SK-N-SH (cell line): ENCODE measurements around the gene BICD2.

Experiments
- CTCF ChIP-seq: fragments of 200-600 bp; sonication (generic); IDR thresholded peaks from 2 replicates; pipeline ENCODE4 v1.6.1; 2017; ENCODE audit warnings: antibody characterized with exemption, mild to moderate bottlenecking, moderate library complexity
- EZH2phosphoT487 ChIP-seq: fragments of 200-600 bp; sonication (generic); IDR thresholded peaks from 2 replicates; pipeline ENCODE4 v1.6.1; 2017; ENCODE audit warnings: low read depth, mixed run types, mild to moderate bottlenecking, antibody characterized with exemption, moderate library complexity, borderline replicate concordance
- JUND ChIP-seq: IDR thresholded peaks from 2 replicates; pipeline ENCODE4 v1.4.0; 2012
- POLR2AphosphoS5 ChIP-seq: IDR thresholded peaks from 2 replicates; pipeline ENCODE4 v1.6.1; 2012; ENCODE audit warnings: low read depth, low read length
- RAD21 ChIP-seq: IDR thresholded peaks from 2 replicates; pipeline ENCODE4 v1.6.1; 2012; ENCODE audit warnings: mild to moderate bottlenecking, low read length
- REST ChIP-seq: IDR thresholded peaks from 2 replicates; pipeline ENCODE4 v1.6.1; 2012; ENCODE audit warnings: mild to moderate bottlenecking, low read depth, low read length, moderate library complexity
- TAF1 ChIP-seq: IDR thresholded peaks from 2 replicates; pipeline ENCODE4 v1.6.1; 2012; ENCODE audit warnings: low read depth, mild to moderate bottlenecking, low read length, moderate library complexity, borderline replicate concordance
- TCF12 ChIP-seq: IDR thresholded peaks from 2 replicates; pipeline ENCODE4 v1.4.0; 2012
- ZBTB33 ChIP-seq: IDR thresholded peaks from 2 replicates; pipeline ENCODE4 v1.4.0; 2012; ENCODE audit warnings: low read depth, borderline replicate concordance

GRCh38 chr9:92745331-92745730 is 19.3 kb downstream of the BICD2 start:
- TF ChIP-seq JUND (no peak), CTCF (no peak), TAF1 (no peak), POLR2AphosphoS5 (no peak), REST (no peak), RAD21 (no peak), ZBTB33 (no peak), TCF12 (no peak), EZH2phosphoT487 (no peak)
